ENCODE results near the gene BOLA3.
A peak's percentile ranks its signal among the peaks of the same experiment; 100 is the strongest.
"Not testable (repeated sequence)": the region's sequence is repeated elsewhere in the genome, so short reads cannot be mapped to it uniquely, and the experiment has no call there.

Gene BOLA3, protein sequence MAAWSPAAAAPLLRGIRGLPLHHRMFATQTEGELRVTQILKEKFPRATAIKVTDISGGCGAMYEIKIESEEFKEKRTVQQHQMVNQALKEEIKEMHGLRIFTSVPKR

GRCh38 chr2:74147727-74148456 is at the start of gene BOLA3:
BOLA3 (minus strand) TSS chr2:74147912; CDS start chr2:74147874, 38 bp downstream.
- peak; percentile 79 for DNase-seq (ENCODE audit: low spot score)

DNA sequence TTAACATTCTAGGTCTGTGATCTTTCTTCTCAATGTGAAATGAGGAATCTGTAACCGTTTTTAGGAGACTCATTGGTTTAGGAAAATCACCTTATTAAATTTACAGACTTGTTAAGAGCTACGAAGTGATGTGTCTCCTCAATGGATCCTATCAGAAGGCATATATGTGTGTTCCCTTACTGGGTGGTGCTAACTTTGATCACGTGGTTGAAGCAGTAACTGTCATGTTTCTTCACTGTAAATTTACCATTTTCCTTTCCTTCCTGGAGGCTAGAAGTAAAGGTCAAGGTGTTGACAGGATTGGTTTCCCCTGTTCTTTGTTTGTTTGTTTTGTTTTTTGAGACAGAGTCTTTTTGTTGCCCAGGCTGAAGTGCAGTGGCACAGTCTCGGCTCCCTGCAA is 49.3 kb upstream of the BOLA3 start:
- DNase-seq (ENCODE audit: low spot score) = no peak

DNA sequence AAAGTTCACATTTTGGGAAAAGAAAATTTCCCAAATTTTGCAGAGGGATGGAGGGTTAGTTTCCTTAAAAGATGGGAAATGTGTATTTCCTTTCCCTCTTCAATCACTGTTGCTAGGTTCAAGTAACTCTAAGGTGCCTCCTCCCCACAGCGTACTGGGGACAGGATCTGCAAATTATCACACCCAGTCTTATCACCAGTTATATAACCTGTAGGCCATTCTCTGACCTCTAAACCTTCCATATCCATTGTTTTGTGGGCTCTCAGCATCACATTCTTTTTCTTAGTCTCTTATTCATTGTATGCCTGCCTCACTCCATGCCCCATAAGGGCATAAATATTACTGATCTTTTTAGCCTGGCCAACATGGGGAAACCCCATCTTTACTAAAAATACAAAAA is 47.1 kb upstream of the BOLA3 start:
- no peak for DNase-seq (ENCODE audit: low spot score)

DNA sequence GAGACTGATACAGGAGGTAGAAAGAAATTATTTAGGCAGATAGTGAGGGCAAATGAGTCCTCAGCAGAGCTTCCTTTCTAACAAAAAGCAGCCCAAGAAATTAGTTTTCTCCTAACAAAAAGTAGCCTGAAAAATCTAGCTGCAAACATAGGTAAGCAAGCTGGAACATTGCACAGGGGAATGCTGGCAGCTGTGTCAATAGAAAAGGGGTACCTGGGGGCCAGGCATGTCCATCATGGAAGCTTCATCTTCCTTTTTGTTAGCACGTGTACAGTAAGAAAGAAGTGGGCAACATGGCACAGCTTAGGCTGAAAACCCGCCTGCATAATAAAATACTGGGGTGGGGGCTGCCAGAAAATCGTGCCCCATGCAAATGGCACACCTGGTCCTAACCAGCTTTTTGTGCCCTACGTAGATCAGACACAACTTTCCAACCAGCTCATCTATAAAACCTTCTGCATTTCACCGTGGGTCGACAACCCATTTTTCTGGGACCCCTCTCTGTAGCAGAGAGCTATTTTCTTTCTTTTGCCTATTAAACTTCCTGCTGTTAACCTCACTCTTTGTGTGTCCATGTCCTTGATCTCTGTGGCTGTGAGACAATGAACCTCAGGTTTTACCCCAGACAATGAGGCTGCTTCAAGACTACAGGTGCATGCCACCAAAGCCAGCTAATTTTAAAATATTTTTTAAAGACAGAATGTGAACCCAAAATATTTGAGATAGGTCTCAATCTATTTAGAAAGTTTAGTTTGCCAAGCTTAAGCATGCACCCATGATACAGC is 44.1 kb upstream of the BOLA3 start:
- DNase-seq (ENCODE audit: low spot score) = no peak

DNA sequence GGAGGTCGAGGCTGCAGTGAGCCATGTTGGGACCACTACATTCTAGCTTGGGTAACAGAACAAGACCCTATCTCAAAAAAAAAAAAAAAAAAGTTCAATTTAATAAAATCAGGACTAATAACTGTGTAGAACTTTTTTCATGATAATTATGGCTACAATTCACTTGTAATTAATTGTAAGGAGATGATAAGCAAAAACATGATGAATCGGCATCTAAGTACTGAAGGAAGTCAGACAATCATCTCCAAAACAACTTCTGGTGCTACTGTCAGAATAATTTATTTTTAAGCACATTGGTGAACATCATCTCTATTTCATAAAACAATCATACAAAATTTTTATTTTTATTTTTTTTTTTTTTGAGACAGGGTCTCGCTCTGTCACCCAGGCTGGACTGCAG is 41.0 kb upstream of the BOLA3 start:
- DNase-seq (ENCODE audit: low spot score) = no peak

- DNase-seq (ENCODE audit: low spot score) = no peak
Observed at GRCh38 chr2:74188018-74188601, 40.4 kb upstream of the BOLA3 start.

DNA sequence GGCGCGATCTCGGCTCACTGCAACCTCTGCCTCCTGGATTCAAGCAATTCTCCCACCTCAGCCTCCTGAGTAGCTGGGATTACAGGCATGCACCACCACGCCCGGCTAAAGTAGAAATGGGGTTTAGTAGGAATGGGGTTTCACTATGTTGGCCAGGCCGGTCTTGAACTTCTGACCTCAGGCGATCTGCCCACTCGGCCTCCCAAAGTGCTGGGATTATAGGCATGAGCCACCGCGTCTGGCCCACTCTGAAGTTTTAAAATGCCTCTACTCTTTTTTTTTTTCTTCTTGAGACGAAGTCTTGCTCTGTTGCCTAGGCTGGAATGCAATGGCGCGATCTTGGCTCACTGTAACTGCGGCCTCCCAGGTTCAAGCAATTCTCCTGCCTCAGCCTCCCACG is 39.0 kb upstream of the BOLA3 start:
- DNase-seq (ENCODE audit: low spot score) = not testable (repeated sequence)

DNA sequence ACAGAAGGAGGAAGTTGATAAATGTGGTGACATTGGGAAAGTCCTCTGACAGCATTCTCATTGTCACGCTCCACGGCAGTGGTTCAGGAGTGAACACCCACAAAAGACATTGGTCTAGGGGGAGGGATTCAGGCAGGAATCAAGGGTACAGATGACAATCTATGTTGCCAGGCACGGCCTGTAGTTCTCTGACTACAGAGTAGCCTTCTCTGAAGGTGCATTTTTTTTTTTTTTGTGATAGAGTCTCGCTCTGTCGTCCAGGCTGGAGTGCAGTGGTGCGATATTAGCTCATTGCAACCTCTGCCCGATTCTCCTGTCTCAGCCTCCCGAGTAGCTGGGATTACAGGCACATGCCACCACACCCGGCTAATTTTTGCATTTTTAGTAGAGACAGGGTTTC is 38.3 kb upstream of the BOLA3 start:
- DNase-seq (ENCODE audit: low spot score) = peak; percentile 49

DNA sequence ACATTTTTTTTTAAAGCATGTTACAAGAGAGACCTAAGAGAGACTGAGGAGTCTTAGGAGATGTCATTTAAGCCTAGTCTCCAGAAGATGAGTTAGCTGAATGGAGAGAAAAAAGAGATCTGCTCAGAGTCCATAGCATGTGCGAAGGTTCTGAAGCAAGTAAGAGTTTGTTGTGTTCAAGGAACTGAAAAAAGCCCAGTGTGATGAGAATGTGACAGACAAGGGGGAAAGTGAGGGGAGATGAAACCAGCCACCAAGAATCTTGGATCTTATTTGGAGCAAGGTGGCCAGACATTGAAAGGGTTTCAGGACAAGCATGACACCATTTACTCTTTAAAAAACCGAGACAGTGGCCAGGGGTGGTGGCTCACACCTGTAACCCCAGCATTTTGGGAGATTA is 36.2 kb upstream of the BOLA3 start:
- no peak for DNase-seq (ENCODE audit: low spot score)

DNA sequence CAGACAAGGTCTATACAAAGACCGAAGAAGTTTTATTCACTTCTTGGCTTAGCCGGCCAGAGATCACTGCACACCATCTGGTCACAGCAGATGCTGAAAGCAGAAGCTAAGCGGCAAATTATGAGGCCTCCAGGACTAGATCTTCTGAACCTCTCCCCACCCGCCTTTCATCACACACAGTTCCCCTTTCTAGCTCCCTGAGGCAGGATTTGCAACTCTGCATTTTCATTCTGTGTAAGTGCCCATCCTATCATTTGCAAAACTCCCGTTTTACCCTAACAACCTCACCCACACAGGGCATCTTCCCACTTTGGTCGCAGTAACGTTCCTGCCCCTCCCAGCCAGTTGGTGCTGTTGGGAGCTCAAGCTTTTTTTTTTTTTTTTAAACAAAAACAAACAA is 34.0 kb upstream of the BOLA3 start:
- peak; percentile 9 for DNase-seq (ENCODE audit: low spot score)

- no peak for DNase-seq (ENCODE audit: low spot score)
Observed at GRCh38 chr2:74179063-74179865, 31.6 kb upstream of the BOLA3 start.

DNA sequence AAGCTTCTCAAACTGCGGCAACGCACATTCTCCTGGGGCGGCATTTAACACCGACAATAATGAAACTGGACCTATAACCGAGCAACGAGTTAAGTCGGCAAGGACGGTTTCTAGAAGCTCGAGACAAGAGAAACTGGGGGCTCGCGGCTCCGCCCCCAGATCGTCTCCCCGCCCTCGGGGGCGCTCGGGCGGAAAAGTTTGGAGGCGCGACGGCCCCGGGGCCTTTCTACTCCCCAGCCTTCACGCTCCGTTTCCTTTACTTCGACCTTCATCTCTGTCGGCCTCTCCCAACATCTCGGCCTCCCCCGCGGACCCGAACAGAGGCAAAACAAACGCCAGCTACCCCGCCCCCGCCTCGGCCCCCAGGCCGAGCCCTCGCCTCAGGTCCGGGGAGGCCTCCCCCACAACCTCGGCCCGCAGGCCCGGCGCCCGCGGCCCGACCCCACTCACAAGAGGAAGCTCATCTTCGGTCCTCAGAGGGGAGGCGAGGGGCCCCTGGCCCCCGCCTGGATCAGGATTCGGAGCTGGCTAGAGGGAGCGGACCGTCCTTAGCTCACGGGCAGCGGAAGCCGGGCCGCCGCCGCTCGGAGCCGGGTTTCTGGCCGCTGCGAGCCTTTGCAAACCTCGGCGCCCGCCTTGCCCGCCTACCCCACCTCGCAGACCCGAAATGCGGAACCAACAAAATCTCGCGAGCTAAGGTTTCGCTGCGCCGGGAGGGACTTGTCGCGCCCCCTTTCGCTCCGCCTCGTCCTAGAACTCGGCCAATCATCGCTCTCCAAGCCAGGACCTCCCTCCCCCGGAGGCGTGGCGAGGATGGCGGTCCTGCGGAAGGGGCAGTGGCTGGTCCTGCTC is 30.7 kb upstream of the BOLA3 start, which contains the start of gene MOB1A:
TSS of gene MOB1A (minus strand) at position 669 of the 852 bp plus-strand sequence. CDS start at position 464, 205 bp downstream.
- DNase-seq (ENCODE audit: low spot score) = peak; percentile 97

GRCh38 chr2:74177696-74178095 is 30.0 kb upstream of the BOLA3 start:
- no peak for DNase-seq (ENCODE audit: low spot score)

DNA sequence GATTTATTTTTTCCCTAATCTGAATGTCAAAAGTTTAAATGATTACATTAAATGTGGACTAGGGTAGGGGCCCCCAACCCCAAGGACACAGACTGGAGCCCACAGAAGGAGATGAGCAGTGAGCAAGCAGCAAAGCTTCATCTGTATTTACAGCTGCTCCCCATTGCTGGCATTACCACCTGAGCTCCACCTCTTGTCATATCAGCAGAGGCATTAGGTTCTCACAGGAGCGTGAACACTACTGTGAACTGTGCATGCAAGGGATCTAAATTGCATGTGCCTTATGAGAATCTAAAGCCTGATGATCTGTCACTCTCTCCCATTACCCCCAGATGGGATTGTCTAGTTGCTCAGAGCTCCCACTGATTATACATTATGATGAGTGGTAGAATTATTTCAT is 27.2 kb upstream of the BOLA3 start:
- DNase-seq (ENCODE audit: low spot score) = no peak

- no peak for DNase-seq (ENCODE audit: low spot score)
Observed at GRCh38 chr2:74168739-74169138, 21.0 kb upstream of the BOLA3 start.

DNA sequence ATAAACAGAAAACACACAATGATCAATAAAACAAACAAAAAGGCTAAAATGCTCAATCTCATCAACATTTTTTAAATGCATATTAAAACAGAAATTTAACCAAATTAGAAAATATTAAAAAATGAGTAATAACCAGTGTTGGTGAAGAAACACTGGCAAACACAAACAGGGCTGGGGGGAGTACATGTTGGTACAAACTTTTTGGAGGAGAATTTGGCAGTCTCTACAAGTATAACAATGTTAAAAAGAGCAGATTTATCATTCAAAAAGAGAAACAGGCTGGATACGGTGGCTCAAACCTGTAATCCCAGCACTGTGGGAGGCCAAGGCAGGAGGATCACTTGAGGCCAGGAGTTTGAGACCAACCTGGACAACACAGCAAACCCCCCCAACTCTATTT is 17.0 kb upstream of the BOLA3 start:
- DNase-seq (ENCODE audit: low spot score) = no peak

DNA sequence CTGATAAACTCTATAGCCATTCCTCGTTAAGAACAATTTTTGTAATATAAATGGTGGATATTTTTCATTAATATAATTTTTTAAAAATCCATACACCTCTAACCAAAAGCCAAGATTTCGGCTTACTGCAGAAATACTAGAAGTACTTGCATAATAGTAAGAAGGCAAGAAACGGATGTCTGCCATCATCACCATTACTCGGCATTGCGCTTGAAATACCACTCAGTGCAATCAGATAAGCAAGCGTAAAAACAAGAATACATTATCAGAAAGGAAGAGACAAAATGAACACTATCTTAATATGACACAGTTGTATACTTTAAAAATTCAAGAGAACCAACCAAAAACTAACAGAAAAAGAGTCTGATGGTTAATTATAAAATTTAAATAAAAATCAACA is 15.2 kb upstream of the BOLA3 start:
- no peak for DNase-seq (ENCODE audit: low spot score)

GRCh38 chr2:74155830-74156229 is 8.1 kb upstream of the BOLA3 start:
- DNase-seq (ENCODE audit: low spot score) = no peak

DNA sequence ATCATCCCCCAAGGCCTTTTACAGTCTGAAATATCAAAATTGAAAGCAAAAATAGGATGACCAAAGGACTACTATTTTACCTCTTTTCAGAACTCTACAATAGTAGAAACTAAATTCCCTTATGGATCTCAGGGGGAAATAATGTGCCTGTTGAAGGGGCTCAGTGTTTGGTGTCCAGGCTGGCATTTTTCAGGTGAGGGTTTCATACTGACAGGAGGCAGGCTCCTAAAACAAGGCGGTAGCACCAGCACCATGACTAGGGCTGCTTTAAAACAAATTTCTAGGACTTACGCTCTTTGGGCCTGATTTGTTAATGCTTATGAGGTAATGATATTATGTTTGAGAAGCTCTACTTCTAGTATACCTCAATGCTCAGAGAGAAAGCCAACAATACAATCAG is 5.2 kb upstream of the BOLA3 start:
- no peak for DNase-seq (ENCODE audit: low spot score)

DNA sequence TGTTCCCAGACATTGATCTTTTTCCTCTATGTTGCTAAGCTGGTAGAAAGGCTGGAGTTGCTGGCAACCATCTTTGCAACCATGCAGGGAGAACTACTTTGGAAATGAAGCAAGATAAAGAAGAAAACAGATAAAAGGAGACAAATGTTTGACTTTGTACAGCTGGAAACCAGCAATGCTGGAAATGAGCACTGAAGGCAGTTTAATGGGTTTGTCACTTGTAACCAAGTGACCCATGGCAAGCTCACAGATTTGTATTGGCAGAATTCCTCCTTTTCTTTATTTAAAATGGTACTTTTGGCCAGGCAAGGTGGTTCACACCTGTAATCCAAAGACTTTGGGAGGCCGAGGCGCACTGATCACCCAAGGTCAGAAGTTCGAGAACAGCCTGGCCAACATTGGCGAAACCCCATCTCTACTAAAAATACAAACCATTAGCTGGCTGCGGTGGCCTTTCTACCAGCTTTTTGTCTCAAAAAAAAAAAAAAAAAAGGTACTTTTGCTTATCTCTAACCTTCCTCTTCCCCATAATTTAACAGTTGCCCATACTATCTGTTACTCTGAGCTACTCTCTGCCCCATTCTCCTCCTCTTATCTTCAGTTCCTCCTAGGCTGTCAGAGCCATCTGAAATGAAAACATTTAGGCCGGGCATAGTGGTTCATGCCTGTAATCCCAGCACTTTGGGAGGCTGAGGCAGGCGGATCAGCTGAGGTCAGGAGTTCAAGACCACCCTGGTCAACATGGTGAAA is 2.0 kb upstream of the BOLA3 start:
- DNase-seq (ENCODE audit: low spot score) = no peak

- no peak for DNase-seq (ENCODE audit: low spot score)
Observed at GRCh38 chr2:74149247-74149525, 1.5 kb upstream of the BOLA3 start.
